IPS-NIHi11 (cell line): ENCODE measurements around the gene NDUFAF2.
"Not testable (repeated sequence)": the region's sequence is repeated elsewhere in the genome, so short reads cannot be mapped to it uniquely, and the experiment has no call there.

Experiments used
- DNase-seq: peaks from one replicate; pipeline ENCODE4 v3.0.0; 2012; ENCODE audit warnings: mixed read lengths, low spot score

Gene NDUFAF2

GRCh38 chr5:60944904-60945812 lies at the start of gene NDUFAF2, which contains the start of gene ERCC8:
Gene NDUFAF2, plus strand, starts transcription at chr5:60945205. Its CDS starts 51 bp downstream, at chr5:60945256.
Gene ERCC8, minus strand, starts transcription at chr5:60945070. Its CDS starts 62 bp downstream, at chr5:60945008.
- peak; percentile 97 for DNase-seq

DNA sequence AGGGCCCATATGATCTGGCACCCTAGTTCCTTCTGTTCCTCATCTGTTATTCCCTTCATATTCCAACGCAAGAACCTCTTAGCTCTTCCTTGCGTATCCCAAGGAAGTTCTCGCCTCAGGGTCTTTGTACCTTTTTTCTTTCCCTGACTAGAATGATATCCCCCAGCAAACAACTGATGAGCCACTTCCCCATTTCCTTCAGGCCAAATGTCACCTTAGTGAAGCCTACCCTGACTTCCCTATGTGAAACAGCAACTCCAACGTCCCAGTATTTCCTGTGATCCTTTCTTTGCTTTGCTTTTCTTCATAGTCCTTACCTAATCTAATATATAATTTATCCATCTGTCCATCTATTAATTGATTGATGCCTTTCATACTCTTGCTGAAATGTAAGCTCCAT lies 48.0 kb upstream of the NDUFAF2 start:
- no peak for DNase-seq

DNA sequence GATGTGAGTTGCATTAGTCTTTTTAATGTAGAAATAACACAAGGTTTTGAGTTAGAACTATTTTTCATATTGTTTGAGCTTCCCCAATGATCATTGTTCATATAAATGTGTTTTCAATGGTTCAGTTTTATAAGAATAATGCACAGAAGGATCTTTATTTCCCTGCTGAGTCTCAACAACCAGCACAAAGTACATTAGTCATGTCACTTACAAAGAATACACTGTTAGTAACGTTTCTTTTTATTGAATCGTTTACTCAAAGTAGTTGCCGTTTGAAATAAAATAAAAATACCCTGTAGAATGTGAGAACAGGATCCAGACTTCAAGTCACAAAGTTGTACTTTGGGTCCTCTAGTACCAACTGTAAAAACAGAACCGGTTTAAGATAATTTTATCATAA lies 41.6 kb upstream of the NDUFAF2 start:
- DNase-seq: no peak

DNA sequence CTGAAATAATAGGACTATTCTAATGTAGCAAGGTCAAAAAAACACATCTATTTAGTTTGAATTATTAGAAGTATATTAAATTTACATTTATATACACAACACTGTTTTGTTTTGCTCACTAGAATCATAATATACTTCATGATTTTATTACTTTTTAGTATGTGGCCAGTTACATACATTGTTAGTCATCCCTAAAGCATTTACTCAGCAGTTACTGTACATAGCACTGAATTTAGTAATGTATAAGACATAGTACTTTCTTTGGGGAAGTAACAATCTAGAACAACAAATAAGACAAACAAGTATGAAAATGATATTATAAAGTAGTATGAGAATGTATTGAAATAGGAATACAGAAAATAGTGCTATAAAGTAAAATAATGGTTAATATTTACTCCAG lies 28.4 kb upstream of the NDUFAF2 start:
- no peak for DNase-seq

DNA sequence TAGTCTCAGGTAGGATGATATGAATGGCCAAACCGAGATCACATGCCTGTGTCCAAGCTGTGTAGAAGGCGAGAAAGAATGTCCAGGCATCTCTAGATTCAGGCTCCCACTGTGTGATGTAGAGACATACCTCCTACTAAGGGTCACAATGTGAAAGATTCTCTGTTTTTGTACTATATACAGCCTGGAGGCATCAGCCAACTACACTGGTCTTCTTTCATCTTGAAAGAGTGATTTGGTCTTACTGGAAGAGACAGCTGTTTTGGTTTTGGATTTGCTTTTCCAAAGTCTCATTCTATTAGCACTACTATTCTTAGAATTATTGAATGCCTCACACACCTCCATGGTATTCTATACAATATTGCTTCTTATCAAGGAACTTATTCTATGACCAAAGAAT lies 26.5 kb upstream of the NDUFAF2 start:
- no peak for DNase-seq

- DNase-seq: no peak
Measured at GRCh38 chr5:60927450-60927849, 17.6 kb upstream of the NDUFAF2 start.

- no peak for DNase-seq
Measured at GRCh38 chr5:60929024-60929423, 16.0 kb upstream of the NDUFAF2 start.

DNA sequence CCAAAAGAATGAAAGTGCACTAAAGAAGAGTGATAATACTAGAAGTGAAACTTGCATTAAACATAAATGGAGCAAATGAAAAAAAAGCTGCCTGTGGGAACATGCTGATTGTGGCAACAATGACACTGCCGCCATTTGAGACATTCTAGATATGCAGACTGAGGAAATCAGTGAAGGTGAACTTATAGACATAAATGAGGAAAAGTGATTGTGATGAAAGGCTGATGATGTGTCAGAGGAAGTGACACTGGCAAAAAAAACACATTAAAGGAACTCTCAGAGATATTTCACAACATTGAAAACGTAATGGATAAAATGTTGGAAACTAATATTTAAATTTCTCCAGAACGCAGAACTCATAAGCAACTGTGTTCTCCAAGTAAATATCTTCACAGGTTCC lies 1.4 kb upstream of the NDUFAF2 start:
- no peak for DNase-seq

DNA sequence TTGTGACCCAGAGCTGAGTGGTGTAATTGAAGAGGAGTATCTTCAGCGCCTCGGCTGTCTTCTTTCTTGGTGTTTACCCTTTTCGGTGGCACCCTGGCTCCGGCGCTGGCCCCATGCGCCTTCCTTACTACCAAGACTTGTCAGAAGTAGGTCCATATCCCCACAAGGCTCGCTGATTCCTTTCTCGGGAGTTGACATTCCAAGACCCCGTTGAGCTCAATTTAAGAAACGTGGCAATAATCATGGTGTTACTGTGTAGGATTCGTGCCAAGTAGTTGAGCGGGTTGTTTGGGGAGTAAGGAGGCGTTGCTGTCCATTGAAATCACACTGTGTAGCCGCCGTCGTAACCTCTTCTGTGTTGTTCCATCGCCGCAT lies 795 bp downstream of the NDUFAF2 start:
- peak; percentile 33 for DNase-seq

DNA sequence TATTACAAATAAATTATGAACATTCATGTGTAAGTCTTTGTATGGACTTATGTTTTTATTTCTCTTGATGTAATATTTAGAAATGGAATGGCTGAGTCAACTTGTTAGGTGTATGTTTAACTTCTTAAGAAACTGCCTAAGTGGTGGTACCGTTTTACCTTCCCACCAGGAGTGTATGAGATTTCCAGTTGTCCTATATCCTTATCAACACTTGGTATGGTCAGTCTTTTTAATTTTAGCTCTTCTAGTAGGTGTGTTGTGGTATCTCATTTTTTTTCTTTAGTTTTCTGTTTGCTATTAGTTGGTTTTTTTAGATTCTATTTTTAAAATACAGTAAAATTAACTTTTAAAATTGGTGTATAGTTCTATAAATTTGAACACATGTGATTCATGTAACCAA lies 3.7 kb downstream of the NDUFAF2 start:
- no peak for DNase-seq

- no peak for DNase-seq
Measured at GRCh38 chr5:60955239-60955638, 10.2 kb downstream of the NDUFAF2 start.

- no peak for DNase-seq
Measured at GRCh38 chr5:60958088-60958487, 13.1 kb downstream of the NDUFAF2 start.

DNA sequence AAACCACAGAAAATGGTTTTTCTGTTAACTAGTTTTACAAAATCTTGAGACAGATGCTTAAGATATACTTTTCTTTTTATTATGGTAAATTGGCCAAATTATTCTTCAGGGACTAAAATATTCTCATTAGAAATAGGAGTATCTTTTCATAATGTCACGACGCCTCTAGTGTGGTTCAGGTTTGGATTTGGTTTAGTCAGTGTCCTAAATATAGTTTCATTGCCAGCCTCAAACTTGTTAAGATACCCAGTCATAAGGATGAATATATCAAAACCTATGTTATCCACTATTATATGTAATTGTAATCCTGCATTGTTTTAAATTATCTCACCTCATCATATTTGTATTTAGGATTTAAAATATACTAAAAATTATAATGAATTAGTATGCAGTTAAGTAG lies 13.7 kb downstream of the NDUFAF2 start:
- DNase-seq: no peak

DNA sequence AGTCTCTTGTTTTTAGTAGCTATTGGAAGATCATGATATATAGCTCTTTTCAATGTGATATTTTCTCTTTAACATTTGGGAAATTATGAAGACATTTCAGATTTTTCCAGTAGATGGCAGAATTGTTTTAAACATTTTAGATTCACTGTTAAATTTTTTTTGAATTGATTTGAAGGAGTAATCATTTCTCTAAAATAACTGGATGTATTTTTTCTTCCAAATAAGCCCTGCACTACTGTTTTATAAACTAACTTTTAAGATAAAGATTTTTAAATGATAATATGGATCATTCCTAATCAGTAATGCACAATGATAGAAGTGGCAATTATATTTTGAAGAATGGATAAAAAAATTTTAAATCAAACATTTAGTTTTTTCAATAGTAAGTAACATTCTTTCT lies 14.2 kb downstream of the NDUFAF2 start:
- no peak for DNase-seq

- peak; percentile 10 for DNase-seq
Measured at GRCh38 chr5:60960591-60960990, 15.6 kb downstream of the NDUFAF2 start.

GRCh38 chr5:60961685-60962084 lies 16.7 kb downstream of the NDUFAF2 start:
- no peak for DNase-seq

GRCh38 chr5:60972231-60972630 lies 27.2 kb downstream of the NDUFAF2 start:
- DNase-seq: no peak

DNA sequence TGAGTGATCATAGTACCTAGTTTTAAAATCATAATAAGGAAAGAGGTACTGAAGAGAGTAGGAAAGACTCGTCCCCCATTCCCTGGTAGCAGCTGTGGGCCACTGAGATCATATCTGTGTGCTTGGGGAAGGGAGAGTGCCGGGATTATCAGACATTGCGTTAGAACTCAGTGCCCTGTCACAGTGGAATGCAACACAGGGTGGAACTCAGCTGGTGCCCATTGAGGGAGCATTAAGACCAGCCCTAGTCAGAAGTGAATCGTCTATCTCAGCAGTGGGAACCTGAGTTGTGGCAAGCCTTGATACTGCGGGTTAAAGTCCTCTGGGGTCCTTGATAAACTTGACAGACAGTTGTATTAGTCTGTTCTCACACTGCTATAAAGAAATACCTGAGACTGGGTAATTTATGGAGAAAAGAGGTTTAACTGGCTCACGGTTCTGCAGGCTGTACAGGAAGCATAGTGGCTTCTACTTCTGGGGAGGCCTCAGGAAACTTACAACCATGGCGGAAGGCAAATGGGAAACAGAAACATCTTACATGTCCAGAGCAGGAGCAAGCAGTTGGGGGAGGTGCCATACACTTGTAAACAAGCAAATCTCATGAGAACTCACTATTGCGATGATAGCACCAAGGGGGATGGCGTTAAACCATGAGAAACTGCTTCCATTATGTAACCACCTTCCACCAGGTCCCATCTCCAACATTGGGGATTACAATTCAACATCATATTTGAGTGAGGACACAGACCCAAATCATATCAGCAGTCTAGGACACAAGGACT lies 33.1 kb downstream of the NDUFAF2 start:
- no peak for DNase-seq

DNA sequence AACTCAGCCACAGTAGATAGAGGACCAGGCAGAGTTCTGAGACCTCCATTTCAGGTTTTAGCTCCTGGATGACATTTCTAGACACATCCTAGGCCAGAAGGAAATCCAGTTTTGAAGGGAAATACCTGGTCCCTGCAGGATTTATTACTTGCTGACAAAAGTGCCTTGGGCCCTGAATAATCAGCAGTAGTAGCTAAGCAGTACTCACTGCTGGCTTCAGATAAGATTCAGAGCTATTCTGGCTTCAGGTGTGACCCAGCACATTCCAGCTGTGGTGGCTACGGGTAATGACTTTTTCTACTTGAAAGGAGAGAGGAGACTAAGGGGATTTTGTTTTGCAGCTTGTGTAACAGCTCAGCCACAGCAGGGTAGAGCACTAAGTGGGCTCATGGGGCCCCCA lies 34.0 kb downstream of the NDUFAF2 start:
- DNase-seq: no peak

- no peak for DNase-seq
Measured at GRCh38 chr5:60980511-60980910, 35.5 kb downstream of the NDUFAF2 start.

DNA sequence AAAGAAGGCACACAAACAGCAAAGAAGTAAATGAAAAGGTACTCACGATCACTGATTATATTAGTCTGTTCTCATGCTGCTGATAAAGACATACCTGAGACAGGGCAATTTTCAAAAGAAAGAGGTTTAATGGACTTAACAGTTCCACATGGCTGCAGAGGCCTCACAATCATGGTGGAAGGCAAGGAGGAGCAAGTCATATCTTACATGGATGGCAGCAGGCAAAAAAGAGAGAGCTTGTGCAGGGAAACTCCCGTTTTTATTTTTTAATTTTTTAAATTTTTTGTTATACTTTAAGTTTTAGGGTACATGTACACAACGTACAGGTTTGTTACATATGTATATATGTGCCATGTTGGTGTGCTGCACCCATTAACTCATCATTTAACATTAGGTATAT lies 37.1 kb downstream of the NDUFAF2 start:
- not testable (repeated sequence) for DNase-seq

DNA sequence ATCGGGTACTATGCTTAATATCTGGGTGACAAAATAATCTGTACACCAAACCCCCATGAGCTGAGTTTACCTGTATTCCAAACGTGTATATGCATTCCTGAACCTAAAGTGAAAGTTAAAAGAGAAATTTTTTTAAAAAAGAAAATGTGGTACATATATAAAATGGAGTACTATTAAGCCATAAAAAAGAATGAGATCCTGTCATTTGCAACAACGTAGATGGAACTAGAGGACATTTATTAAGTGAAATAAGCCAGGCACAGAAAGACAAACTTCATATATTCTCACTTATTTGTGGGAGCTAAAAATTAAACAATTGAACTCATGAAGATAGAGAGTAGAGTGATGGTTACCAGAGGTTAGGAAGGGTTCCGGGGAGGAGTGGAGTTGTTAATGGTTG lies 44.8 kb downstream of the NDUFAF2 start:
- DNase-seq: no peak

DNA sequence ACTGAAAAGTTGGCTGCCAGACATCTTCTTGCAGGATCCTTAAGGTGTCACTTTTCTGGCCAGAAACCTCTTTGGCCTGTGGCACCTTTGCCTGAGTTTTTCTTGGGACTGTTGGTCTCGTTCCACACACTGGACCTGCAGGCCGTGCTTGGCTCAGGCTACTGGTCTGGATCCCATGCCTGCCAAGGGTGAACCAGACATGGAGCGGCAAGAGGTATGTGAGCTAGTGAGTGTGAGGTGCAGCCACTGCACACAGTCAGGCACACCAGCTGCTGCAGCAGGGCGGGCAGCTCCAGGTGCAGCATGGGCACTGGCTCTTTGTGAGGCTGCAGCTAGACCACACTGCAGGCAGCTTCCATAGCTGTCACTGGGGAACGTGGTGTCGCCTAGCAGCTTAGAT lies 47.9 kb downstream of the NDUFAF2 start:
- no peak for DNase-seq
